HuH-7.5 (cell line): Measurements from ENCODE around the gene TEAD1.

Experiments
- DNase-seq: peaks from one replicate; pipeline ENCODE4 v3.0.0; 2011; ENCODE audit warnings: low spot score

The TEAD1 gene

GRCh38 chr11:12900496-12900895, 226.3 kb downstream of the TEAD1 start:
- DNase-seq: no peak

- DNase-seq: no peak
Measured at GRCh38 chr11:12901272-12901671, 227.1 kb downstream of the TEAD1 start.

GRCh38 chr11:12901874-12902481, 227.8 kb downstream of the TEAD1 start:
- DNase-seq: no peak

- no peak for DNase-seq
Measured at GRCh38 chr11:12902791-12903486, 228.7 kb downstream of the TEAD1 start.

DNA sequence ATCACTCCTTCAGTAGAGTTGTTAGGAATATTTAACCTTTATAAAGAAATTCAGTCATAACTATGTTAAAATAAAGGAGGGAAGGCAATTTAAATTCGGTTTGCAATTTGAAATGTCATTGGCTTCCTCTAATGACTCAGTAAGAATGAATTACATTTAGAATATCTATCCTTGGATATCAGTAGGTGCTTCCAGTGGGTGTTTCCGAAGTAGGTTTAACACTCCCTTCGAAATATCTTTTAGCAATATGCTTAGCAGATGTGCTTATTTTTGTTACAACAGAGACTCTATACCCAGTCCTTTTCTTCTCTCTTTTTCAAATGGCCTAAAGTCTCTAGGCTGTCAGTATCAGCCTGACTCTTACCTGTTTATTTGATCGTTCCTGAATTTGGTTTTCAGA, 231.2 kb downstream of the TEAD1 start:
- no peak for DNase-seq

GRCh38 chr11:12906501-12906900, 232.3 kb downstream of the TEAD1 start:
- no peak for DNase-seq

DNA sequence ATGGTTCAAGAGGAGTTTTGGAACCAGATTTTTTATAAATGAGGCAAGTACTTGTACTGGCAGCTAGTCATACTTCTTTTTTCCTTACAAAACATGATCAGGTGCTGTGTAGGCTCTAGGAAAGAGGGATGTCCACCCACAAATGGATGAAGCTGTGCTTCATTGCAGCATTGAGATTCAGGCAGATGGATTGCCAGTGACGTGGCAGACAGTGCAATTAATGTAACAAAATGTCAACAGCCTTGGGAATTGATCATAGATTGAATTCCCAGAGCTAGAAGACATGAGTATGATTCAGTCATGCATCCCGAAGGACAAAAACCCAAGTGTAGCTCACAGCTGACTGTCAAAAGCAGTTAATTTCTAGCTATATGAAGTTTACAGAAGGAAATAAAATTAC, 235.7 kb downstream of the TEAD1 start:
- no peak for DNase-seq

- peak; percentile 45 for DNase-seq
Measured at GRCh38 chr11:12914400-12914912, 240.2 kb downstream of the TEAD1 start.

- DNase-seq: no peak
Measured at GRCh38 chr11:12915093-12915492, 240.9 kb downstream of the TEAD1 start.

DNA sequence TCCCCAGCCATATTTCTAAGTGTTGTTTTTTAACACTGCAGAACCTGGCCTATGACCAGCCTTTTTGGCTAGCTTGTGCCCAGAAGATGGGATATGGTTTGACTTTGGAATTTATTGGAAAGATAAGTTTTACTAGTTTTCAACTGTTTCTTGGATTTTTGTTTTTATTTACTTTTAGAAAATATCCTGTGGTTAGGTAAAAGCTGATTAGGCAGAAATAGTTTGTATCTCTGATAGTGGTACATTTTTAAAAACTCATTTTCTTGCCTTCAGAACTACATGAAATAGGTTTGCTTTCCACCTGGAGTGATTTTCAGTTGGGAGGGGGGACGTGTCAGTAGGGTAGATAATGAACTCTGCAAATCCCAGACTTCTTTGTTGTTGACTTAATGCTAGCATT, 243.6 kb downstream of the TEAD1 start:
- DNase-seq: no peak

GRCh38 chr11:12918667-12919066, 244.4 kb downstream of the TEAD1 start:
- no peak for DNase-seq

DNA sequence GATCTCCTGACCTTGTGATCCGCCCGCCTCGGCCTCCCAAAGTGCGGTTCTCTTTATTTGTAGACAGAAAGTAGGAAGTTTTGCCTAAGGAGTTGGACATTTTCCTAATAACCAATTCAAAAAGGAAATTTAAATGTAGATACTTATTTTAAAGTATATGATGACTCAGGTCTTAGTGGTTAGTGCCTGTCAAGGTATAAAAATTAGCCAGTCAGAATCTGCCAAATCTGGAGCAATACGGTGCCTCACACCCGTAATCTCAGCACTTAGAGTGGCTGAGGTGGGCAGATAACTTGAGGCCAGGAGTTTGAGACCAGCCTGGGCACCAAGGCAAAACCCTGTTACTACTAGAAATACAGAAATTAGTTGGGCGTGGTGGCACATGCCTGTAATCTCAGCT, 248.2 kb downstream of the TEAD1 start:
- DNase-seq: no peak

- DNase-seq: no peak
Measured at GRCh38 chr11:12922980-12923507, 248.8 kb downstream of the TEAD1 start.

GRCh38 chr11:12924650-12925049, 250.4 kb downstream of the TEAD1 start:
- DNase-seq: no peak

GRCh38 chr11:12925520-12925919, 251.3 kb downstream of the TEAD1 start:
- no peak for DNase-seq

DNA sequence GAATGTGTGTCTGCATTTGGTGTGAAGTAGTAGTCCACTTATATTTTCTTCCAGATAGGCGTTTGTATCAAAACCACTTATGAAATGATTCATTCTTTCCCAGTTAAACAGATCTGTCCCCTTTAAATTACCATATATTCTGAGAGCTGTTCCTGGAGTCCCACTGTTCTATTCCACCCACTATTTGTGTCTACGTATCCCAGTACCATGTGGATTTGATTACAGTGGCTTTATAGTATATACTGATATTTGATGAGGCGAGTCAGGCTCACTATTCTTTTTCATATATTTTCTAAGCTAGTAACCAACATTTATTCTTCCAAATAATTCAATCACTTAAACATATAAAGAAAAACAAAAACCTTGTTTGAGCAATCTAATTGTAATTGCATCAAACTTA, 253.0 kb downstream of the TEAD1 start:
- no peak for DNase-seq

GRCh38 chr11:12927886-12928285, 253.7 kb downstream of the TEAD1 start:
- DNase-seq: no peak

DNA sequence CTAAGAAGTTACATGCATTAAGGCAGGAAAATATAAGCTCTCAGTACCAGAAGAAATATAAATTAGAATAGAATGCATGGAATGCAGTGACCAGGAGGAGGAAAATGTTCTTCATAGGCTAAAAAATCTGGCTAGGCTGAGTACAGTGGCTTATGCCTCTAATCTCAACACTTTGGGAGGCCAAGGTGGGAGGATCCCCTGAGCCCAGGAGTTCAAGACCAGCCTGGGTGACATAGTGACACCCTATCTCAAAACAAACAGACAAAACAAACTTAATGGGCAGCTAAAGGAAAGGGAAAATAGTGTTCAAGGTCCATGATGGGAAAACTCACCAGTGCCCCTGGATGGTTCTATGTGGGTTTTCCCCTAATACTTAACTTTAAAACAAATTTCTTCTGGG, 256.6 kb downstream of the TEAD1 start:
- no peak for DNase-seq

- DNase-seq: no peak
Measured at GRCh38 chr11:12932485-12932884, 258.3 kb downstream of the TEAD1 start.

DNA sequence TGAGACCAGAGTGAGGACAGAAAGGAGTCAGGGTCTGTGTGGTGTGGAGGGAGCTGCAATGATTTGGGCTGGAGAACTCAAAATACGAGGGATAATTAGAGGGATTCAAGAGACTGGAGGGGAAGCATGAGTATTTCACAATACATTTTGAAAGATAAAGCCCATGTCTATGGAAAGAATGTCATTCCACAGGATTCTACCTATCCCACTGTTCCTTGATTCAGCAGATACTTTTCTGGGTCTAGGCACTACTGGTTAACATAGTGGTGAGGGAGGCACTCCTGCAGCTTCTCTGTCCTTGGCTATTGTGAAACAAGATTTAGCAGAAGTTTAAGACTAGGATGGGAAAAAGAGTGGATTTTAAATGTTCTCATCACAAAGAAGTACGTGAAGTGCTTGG, 262.0 kb downstream of the TEAD1 start:
- DNase-seq: no peak

GRCh38 chr11:12938590-12939247, 264.5 kb downstream of the TEAD1 start:
- DNase-seq: no peak

DNA sequence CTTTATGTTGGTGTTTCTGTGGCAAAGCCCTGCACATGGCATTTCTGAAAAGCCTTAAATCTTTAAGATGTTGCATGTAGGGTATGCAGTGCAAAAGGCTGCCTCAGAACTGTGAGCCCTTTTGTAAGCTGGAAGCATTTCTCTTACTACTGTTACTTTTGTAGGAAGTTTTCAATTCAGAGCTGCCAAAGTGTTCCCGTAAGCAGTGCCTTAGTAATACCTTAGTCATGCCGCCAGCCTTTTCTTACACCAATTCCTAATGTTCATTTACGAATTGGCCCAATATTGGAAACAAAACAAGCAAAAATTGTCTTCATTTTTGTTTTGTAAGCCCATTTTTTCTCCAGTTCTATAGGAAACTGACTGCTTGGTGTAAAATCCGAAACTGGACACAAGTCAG, 267.4 kb downstream of the TEAD1 start:
- DNase-seq: no peak

DNA sequence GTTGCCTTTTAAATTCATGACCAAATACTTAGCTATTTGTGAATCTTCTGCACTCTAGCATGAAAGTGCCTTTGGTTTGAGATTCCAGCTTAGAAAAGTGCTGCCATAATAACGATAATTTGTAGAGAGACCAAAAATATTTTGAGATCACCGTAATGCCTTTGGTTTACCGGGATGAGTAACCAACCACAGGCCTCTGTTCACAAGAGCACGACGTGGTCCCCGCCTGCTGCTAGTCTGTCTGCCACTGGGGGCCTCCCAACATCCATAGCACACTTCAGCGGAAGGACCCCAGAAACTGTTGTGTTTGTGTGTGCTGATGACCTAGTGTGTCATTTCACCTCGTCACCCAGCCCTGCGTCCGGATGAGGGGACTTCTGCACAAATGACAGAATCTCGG, 267.9 kb downstream of the TEAD1 start:
- DNase-seq: no peak
